HepG2 (cell line): ENCODE data around the gene PCDHGA1.

ENCODE experiments used
- BHLHE40 ChIP-seq: IDR thresholded peaks from 2 replicates; pipeline ENCODE4 v1.6.1; 2011; ENCODE audit warnings: low read length, improper control_type of control experiment
- CTCF ChIP-seq: sonication (generic); formaldehyde crosslinking; IDR thresholded peaks from 2 replicates; pipeline ENCODE4 v1.5.0; 2020; ENCODE audit warnings: mild to moderate bottlenecking, missing genetic modification reagents, moderate library complexity
- FOXP4 ChIP-seq: sonication (generic); formaldehyde crosslinking; IDR thresholded peaks from 2 replicates; pipeline ENCODE4 v1.4.0; 2020; ENCODE audit warnings: missing genetic modification reagents
- MIER2 ChIP-seq: IDR thresholded peaks from 2 replicates; pipeline ENCODE4 v1.6.1; 2016; ENCODE audit warnings: missing biosample characterization, missing genetic modification reagents
- PITX1 ChIP-seq: sonication (generic); formaldehyde crosslinking; IDR thresholded peaks from 2 replicates; pipeline ENCODE4 v1.5.1; 2020; ENCODE audit warnings: mild to moderate bottlenecking, missing genetic modification reagents
- POLR2A ChIP-seq, 2 experiments: IDR thresholded peaks; 2 replicates each; pipeline ENCODE4 v1.6.1; 2011; ENCODE audit warnings: low read depth in 2 of 2, low read length in 2 of 2, mild to moderate bottlenecking in 1 of 2, moderate library complexity in 1 of 2; ENCODE audit not compliant: insufficient read depth in 1 of 2
- REST ChIP-seq, 2 experiments: IDR thresholded peaks; 2 replicates each; pipeline ENCODE4 v1.6.1; 2011 to 2012; ENCODE audit warnings: low read length in 2 of 2, borderline replicate concordance in 1 of 2, low read depth in 1 of 2, mild to moderate bottlenecking in 1 of 2, moderate library complexity in 1 of 2
- USF2 ChIP-seq, 2 experiments: sonication (generic) in 1 of 2; formaldehyde crosslinking in 1 of 2; IDR thresholded peaks; 2 replicates each; pipeline versions ENCODE4 v1.5.1 to v1.6.1; 2011 to 2020; ENCODE audit warnings: borderline replicate concordance in 1 of 2, low read depth in 1 of 2, low read length in 1 of 2, mild to moderate bottlenecking in 1 of 2, missing genetic modification reagents in 1 of 2, moderate library complexity in 1 of 2
- ZNF530 ChIP-seq: sonication (generic); formaldehyde crosslinking; IDR thresholded peaks from 2 replicates; pipeline ENCODE4 v1.5.0; 2020; ENCODE audit warnings: low read depth, mild to moderate bottlenecking, missing genetic modification reagents
- TF ChIP-seq, protein P1 (sequence below): sonication (generic); formaldehyde crosslinking; IDR thresholded peaks from 2 replicates; pipeline ENCODE4 v1.9.0; 2021; ENCODE audit warnings: missing genetic modification reagents, borderline replicate concordance

DNA sequence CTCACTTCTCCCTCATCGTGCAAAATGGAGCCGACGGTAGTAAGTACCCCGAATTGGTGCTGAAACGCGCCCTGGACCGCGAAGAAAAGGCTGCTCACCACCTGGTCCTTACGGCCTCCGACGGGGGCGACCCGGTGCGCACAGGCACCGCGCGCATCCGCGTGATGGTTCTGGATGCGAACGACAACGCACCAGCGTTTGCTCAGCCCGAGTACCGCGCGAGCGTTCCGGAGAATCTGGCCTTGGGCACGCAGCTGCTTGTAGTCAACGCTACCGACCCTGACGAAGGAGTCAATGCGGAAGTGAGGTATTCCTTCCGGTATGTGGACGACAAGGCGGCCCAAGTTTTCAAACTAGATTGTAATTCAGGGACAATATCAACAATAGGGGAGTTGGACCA lies 101.0 kb downstream of the PCDHGA1 start:
- no peak for TF ChIP-seq MIER2
- TF ChIP-seq, protein P1, sequence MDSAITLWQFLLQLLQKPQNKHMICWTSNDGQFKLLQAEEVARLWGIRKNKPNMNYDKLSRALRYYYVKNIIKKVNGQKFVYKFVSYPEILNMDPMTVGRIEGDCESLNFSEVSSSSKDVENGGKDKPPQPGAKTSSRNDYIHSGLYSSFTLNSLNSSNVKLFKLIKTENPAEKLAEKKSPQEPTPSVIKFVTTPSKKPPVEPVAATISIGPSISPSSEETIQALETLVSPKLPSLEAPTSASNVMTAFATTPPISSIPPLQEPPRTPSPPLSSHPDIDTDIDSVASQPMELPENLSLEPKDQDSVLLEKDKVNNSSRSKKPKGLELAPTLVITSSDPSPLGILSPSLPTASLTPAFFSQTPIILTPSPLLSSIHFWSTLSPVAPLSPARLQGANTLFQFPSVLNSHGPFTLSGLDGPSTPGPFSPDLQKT (CRISPR knock-in tag): no peak
- no peak for TF ChIP-seq REST (IDR thresholded peaks at IDR 0.05; ENCODE audit: borderline replicate concordance in 1 of 2, low read depth in 1 of 2, low read length in 2 of 2)
- no peak for TF ChIP-seq USF2 (IDR thresholded peaks at IDR 0.05; ENCODE audit: low read depth, low read length)
- TF ChIP-seq USF2 (CRISPR knock-in tag; IDR thresholded peaks at IDR 0.05; ENCODE audit: borderline replicate concordance): no peak
- no peak for TF ChIP-seq POLR2A (IDR thresholded peaks at IDR 0.05; ENCODE audit: insufficient read depth in 1 of 2, low read depth in 2 of 2, low read length in 2 of 2)
- TF ChIP-seq ZNF530: no peak
- no peak for TF ChIP-seq PITX1 (CRISPR knock-in tag)
- TF ChIP-seq CTCF (CRISPR knock-in tag): no peak
- TF ChIP-seq FOXP4 (CRISPR knock-in tag): no peak
- TF ChIP-seq BHLHE40: no peak
